Mesenchymal stem cell (in vitro differentiated cells and primary cell): ENCODE data around the gene VPS45.
A peak's percentile ranks its signal among the peaks of the same experiment; 100 is the strongest.

Experiments used
- DNase-seq: peaks from one replicate; pipeline ENCODE4 v3.0.0-alpha.2; 2013
- H2AFZ ChIP-seq: one replicate; pipeline ENCODE4 v1.6.1; 2013; ENCODE audit warnings: low read depth, mild to moderate bottlenecking, control low read depth, inconsistent platforms, low read length, moderate library complexity
- H2AK5ac ChIP-seq: 2 replicates; pipeline ENCODE4 v1.6.1; 2013; ENCODE audit warnings: low read length, moderate library complexity, mild to moderate bottlenecking, inconsistent platforms; ENCODE audit not compliant: severe bottlenecking
- H2BK120ac ChIP-seq: one replicate; pipeline ENCODE4 v1.6.1; 2013; ENCODE audit warnings: low read depth, mild to moderate bottlenecking, inconsistent platforms, low read length, moderate library complexity
- H2BK12ac ChIP-seq, 2 experiments: one replicate each; pipeline ENCODE4 v1.6.1; 2013; ENCODE audit warnings: inconsistent platforms in 2 of 2, low read length in 2 of 2, mild to moderate bottlenecking in 2 of 2, moderate library complexity in 2 of 2, control low read depth in 1 of 2
- H2BK15ac ChIP-seq: one replicate; pipeline ENCODE4 v1.6.1; 2013; ENCODE audit warnings: mild to moderate bottlenecking, low read depth, inconsistent platforms; ENCODE audit not compliant: poor library complexity, severe bottlenecking
- H2BK5ac ChIP-seq: 2 replicates; pipeline ENCODE4 v1.6.1; 2013; ENCODE audit warnings: low read depth, mild to moderate bottlenecking, low read length, control low read depth, inconsistent platforms; ENCODE audit not compliant: poor library complexity, severe bottlenecking
- H3K14ac ChIP-seq, 2 experiments: one replicate each; pipeline ENCODE4 v1.6.1; 2013; ENCODE audit warnings: inconsistent platforms in 2 of 2, low read length in 2 of 2, control low read depth in 1 of 2, mild to moderate bottlenecking in 1 of 2, moderate library complexity in 1 of 2
- H3K18ac ChIP-seq, 2 experiments: one replicate each; pipeline ENCODE4 v1.6.1; 2013; ENCODE audit warnings: inconsistent platforms in 2 of 2, low read length in 2 of 2, control low read depth in 1 of 2, low read depth in 1 of 2, mild to moderate bottlenecking in 1 of 2
- H3K23ac ChIP-seq, 2 experiments: one replicate each; pipeline ENCODE4 v1.6.1; 2013; ENCODE audit warnings: inconsistent platforms in 2 of 2, low read length in 2 of 2, mild to moderate bottlenecking in 2 of 2, moderate library complexity in 2 of 2, control low read depth in 1 of 2
- H3K27ac ChIP-seq: 2 replicates; pipeline ENCODE4 v1.5.1; 2013; ENCODE audit warnings: mild to moderate bottlenecking, moderate library complexity, low read length, control low read depth, inconsistent platforms; ENCODE audit not compliant: poor library complexity, severe bottlenecking
- H3K27me3 ChIP-seq, 2 experiments: 2 replicates each; pipeline versions ENCODE4 v1.6.1 to v1.7.0; 2013; ENCODE audit warnings: low read length in 2 of 2, mild to moderate bottlenecking in 2 of 2, moderate library complexity in 2 of 2, control low read depth in 1 of 2, inconsistent platforms in 1 of 2; ENCODE audit not compliant: control insufficient read depth in 1 of 2, insufficient read depth in 1 of 2
- H3K36me3 ChIP-seq, 2 experiments: 2 replicates each; pipeline versions ENCODE4 v1.6.1 to v1.7.0; 2013; ENCODE audit warnings: low read length in 2 of 2, control low read depth in 1 of 2, inconsistent platforms in 1 of 2, low read depth in 1 of 2, mild to moderate bottlenecking in 1 of 2; ENCODE audit not compliant: insufficient read depth in 2 of 2, control insufficient read depth in 1 of 2
- H3K4ac ChIP-seq, 2 experiments: one replicate each; pipeline ENCODE4 v1.6.1; 2013; ENCODE audit warnings: inconsistent platforms in 2 of 2, low read length in 2 of 2, mild to moderate bottlenecking in 2 of 2, moderate library complexity in 2 of 2, control low read depth in 1 of 2, low read depth in 1 of 2
- H3K4me1 ChIP-seq: 2 replicates; pipeline ENCODE4 v1.6.1; 2013; ENCODE audit warnings: low read depth, low read length, control low read depth; ENCODE audit not compliant: control insufficient read depth, insufficient read depth
- H3K4me2 ChIP-seq: 2 replicates; pipeline ENCODE4 v1.6.1; 2013; ENCODE audit warnings: low read length, mild to moderate bottlenecking, inconsistent platforms; ENCODE audit not compliant: poor library complexity, severe bottlenecking
- H3K4me3 ChIP-seq, 2 experiments: 2 replicates each; pipeline versions ENCODE4 v1.5.1 to v1.7.0; 2013; ENCODE audit warnings: low read length in 2 of 2, mild to moderate bottlenecking in 2 of 2, control low read depth in 1 of 2, low read depth in 1 of 2; ENCODE audit not compliant: insufficient read depth in 1 of 2
- H3K79me1 ChIP-seq: replicated peaks from 2 replicates; pipeline ENCODE4 v1.6.1; 2013; ENCODE audit warnings: mild to moderate bottlenecking, control low read depth, low read length, inconsistent platforms; ENCODE audit not compliant: poor library complexity, severe bottlenecking
- H3K9ac ChIP-seq: 2 replicates; pipeline ENCODE4 v1.7.0; 2013; ENCODE audit warnings: mild to moderate bottlenecking, low read length, moderate library complexity
- H3K9me3 ChIP-seq: 2 replicates; pipeline ENCODE4 v1.7.0; 2013; ENCODE audit warnings: mild to moderate bottlenecking, low read length; ENCODE audit not compliant: control insufficient read depth
- H4K8ac ChIP-seq: one replicate; pipeline ENCODE4 v1.6.1; 2013; ENCODE audit warnings: inconsistent platforms, mild to moderate bottlenecking, low read length, moderate library complexity
- H4K91ac ChIP-seq: one replicate; pipeline ENCODE4 v1.6.1; 2013; ENCODE audit warnings: mild to moderate bottlenecking, low read length, inconsistent platforms
- WGBS: methylation state at CpG from one replicate; pipeline ENCODE4 v1.1.7; 2013; ENCODE audit warnings: mixed read lengths; 5-methylcytosine and 5-hydroxymethylcytosine counted together

The VPS45 gene

DNA sequence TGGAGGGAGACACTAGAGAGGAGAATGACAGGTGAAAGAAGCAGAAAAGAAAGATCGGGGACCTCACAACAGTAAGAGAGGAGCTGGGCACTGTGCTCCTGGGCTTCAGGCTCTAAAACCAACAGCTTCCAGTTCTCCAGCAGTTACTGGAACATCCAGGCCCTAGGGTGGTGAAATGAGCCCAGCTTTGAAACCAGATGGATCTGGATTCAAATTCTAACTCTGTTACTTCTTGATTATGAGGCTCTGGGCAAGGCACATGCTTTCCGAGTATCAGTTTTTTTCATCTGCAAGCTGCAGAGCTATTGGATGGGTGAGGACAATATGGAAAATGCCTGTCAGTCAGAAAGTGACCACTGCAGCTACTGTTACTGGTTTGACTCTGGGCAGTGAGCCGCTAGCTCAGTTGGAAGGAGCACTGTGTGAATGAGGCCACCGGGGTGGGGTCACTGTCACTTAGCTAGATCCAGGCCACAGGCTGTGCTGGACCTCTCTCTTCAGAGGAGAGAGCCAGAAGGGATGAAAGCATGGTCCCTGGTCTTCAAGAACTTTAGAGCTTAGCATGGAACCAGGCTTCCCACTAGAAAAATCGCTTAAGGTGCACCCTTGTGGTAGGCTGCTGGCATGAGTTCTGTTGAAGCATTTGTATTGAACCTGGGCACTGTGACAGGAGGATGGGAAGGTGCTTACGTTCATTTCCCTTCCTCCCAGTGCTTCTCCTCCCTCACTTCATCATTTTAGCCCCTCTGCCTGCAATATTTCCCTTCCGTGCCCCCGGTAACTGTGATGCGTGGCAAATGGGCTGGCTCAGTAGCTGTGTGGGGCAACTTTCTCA is 94.4 kb downstream of the VPS45 start:
- H3K4me3 ChIP-seq = peak overlapping the region in 1 of 2 experiments; percentile 56
- H2AK5ac ChIP-seq = peak overlapping the region; percentile 21
- no peak overlapping the region for H3K4me2 ChIP-seq
- H3K36me3 ChIP-seq = peaks cover 22 to 41% of the 10 kb centered on the region in 2 experiments
- H3K14ac ChIP-seq = peak overlapping the region in 1 of 2 experiments; percentile 50
- H4K91ac ChIP-seq = peak overlapping the region; percentile 96
- H3K18ac ChIP-seq = peak overlapping the region; percentile 67 to 69
- peak overlapping the region; percentile 83 for H4K8ac ChIP-seq
- peak overlapping the region; percentile 60 for H2BK5ac ChIP-seq
- peak overlapping the region; percentile 38 to 90 for H2BK12ac ChIP-seq
- peaks cover 34% of the 10 kb centered on the region for H3K4me1 ChIP-seq
- peak; percentile 37 for DNase-seq
- H3K27me3 ChIP-seq = no peaks in the 10 kb centered on the region
- peak overlapping the region; percentile 75 for H2BK120ac ChIP-seq
- no peaks in the 10 kb centered on the region for H3K79me1 ChIP-seq
- peak overlapping the region; percentile 91 for H3K9ac ChIP-seq
- H3K9me3 ChIP-seq = no peaks in the 10 kb centered on the region
- WGBS = 74% methylated on average over 9 of the region's 9 CpGs
- H2AFZ ChIP-seq = no peak overlapping the region
- H3K23ac ChIP-seq = peak overlapping the region in 1 of 2 experiments; percentile 20
- peak overlapping the region; percentile 52 for H2BK15ac ChIP-seq
- H3K27ac ChIP-seq = peak overlapping the region; percentile 99
- peak overlapping the region; percentile 35 to 51 for H3K4ac ChIP-seq

DNA sequence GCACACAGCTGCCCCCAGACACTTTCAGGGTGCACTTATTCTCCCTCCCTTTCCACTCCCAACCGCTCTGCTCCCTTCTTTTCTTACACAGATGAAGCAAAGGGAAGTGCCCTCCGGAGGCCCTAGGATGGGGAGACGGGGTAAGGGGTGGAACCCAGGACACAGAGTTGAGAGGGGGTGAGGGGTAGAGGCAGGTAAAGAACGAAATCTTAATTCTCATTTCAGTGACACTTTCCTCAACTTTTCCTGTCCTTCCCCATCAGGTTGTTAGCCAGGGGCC is 94.9 kb downstream of the VPS45 start:
- peak overlapping the region; percentile 21 for H2AK5ac ChIP-seq
- peak overlapping the region; percentile 60 for H2BK5ac ChIP-seq
- H2BK120ac ChIP-seq = peak overlapping the region; percentile 75
- H3K27ac ChIP-seq = peak overlapping the region; percentile 99
- no peaks in the 10 kb centered on the region for H3K9me3 ChIP-seq
- peak overlapping the region in 1 of 2 experiments; percentile 50 for H3K14ac ChIP-seq
- H3K4me2 ChIP-seq = peak overlapping the region; percentile 32
- H3K4me1 ChIP-seq = peaks cover 29% of the 10 kb centered on the region
- peak overlapping the region; percentile 52 for H2BK15ac ChIP-seq
- peak overlapping the region; percentile 35 to 51 for H3K4ac ChIP-seq
- H3K27me3 ChIP-seq = no peaks in the 10 kb centered on the region
- peaks cover 17 to 36% of the 10 kb centered on the region in 2 experiments for H3K36me3 ChIP-seq
- no CpG with 5 or more reads among the region's 4 CpGs for WGBS
- no peak for DNase-seq
- H4K8ac ChIP-seq = peak overlapping the region; percentile 83
- peak overlapping the region; percentile 41 to 69 for H3K18ac ChIP-seq
- H3K4me3 ChIP-seq = peak overlapping the region in 1 of 2 experiments; percentile 56
- peak overlapping the region in 1 of 2 experiments; percentile 20 for H3K23ac ChIP-seq
- peak overlapping the region; percentile 7 to 90 for H2BK12ac ChIP-seq
- H3K9ac ChIP-seq = peak overlapping the region; percentile 91
- peak overlapping the region; percentile 96 for H4K91ac ChIP-seq
- H2AFZ ChIP-seq = no peak overlapping the region
- H3K79me1 ChIP-seq = no peaks in the 10 kb centered on the region

DNA sequence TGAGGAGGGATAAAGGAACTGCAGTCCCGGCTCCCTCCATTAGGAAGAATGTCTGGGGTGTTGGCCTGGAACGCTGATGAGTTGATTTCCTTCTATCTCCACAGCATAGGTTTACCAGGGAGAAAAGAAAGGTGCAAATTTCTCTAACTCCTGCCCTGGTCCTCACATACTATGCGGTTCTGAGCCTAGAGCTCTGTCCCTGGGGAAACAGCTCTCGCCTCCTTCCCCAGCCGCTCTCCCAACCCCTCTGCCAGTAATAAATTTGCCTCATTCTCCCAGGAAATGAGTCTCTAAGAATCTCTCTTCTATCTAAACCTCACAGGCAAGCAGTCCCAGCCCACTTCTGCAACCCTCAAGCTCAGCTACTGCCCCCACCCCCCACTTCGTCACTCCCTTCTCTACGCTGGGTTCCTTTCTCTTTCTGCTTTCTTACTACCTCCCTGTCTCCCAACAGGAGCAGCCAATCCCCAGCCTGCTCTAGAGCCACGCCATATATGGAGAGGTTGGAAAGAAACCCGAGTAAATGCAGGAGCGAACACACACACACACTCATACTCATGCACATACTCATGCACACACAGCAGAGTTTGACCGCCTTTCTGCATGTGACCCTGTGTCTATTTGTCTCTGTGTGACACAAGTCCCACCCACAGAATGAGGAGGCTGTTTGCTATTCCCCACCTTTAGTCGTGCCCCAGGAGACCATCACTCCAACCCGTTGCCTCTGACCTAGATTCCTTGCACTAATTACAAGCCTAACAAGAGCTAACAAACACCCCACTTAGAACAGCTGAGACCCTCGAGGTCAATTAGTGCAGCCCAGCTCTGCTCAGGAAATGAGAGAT is 95.5 kb downstream of the VPS45 start:
- H2BK120ac ChIP-seq = peak overlapping the region; percentile 75
- peaks cover 28% of the 10 kb centered on the region for H3K4me1 ChIP-seq
- peak overlapping the region in 1 of 2 experiments; percentile 56 for H3K4me3 ChIP-seq
- no peaks in the 10 kb centered on the region for H3K79me1 ChIP-seq
- no peak overlapping the region for H2AFZ ChIP-seq
- peak; percentile 100 for DNase-seq
- peaks cover 13 to 30% of the 10 kb centered on the region in 2 experiments for H3K36me3 ChIP-seq
- no peaks in the 10 kb centered on the region for H3K27me3 ChIP-seq
- H3K4me2 ChIP-seq = peak overlapping the region; percentile 32
- H3K18ac ChIP-seq = peak overlapping the region; percentile 83 to 89
- H3K9ac ChIP-seq = peak overlapping the region; percentile 91
- peak overlapping the region; percentile 95 for H2AK5ac ChIP-seq
- peak overlapping the region; percentile 76 for H2BK5ac ChIP-seq
- peak overlapping the region; percentile 52 for H2BK15ac ChIP-seq
- peak overlapping the region; percentile 96 for H4K91ac ChIP-seq
- H3K4ac ChIP-seq = peak overlapping the region; percentile 51 to 92
- peak overlapping the region; percentile 83 for H4K8ac ChIP-seq
- peak overlapping the region; percentile 99 for H3K27ac ChIP-seq
- 2% methylated on average over 12 of the region's 14 CpGs for WGBS
- H3K14ac ChIP-seq = no peak overlapping the region
- H3K9me3 ChIP-seq = no peaks in the 10 kb centered on the region
- H2BK12ac ChIP-seq = peak overlapping the region; percentile 90 to 93
- no peak overlapping the region for H3K23ac ChIP-seq

DNA sequence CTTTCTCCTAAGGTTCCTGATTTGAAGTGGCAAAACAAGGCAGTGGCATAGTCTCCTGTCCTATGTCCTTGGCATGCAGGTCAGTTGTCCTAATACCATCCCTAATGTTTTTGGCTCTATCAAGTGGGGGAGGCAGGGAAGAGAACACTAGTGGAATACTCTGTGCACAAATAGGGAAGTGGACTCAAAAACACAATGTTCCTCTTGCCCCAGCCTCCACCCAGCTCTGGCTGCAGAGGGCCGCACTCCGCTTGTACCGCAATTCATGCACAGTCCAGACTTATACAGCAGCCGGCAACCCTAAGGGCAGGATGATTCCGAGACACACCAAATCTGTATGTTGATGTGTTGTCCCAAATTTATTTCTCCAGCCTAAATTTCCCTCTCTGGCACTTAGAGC is 96.6 kb downstream of the VPS45 start:
- H3K36me3 ChIP-seq = peaks cover 5 to 19% of the 10 kb centered on the region in 2 experiments
- no peak overlapping the region for H3K27ac ChIP-seq
- H2BK5ac ChIP-seq = no peak overlapping the region
- H2BK12ac ChIP-seq = peak overlapping the region; percentile 8 to 93
- H3K79me1 ChIP-seq = no peaks in the 10 kb centered on the region
- 100% methylated on average over 5 of the region's 5 CpGs for WGBS
- peaks cover 22% of the 10 kb centered on the region for H3K4me1 ChIP-seq
- H3K14ac ChIP-seq = no peak overlapping the region
- no peak overlapping the region for H2AFZ ChIP-seq
- no peak overlapping the region for H4K8ac ChIP-seq
- H3K23ac ChIP-seq = no peak overlapping the region
- H2AK5ac ChIP-seq = no peak overlapping the region
- H3K18ac ChIP-seq = peak overlapping the region in 1 of 2 experiments; percentile 83
- no peak overlapping the region for H3K4ac ChIP-seq
- H3K9ac ChIP-seq = peak overlapping the region; percentile 91
- DNase-seq = no peak
- no peak overlapping the region for H3K4me3 ChIP-seq
- H3K4me2 ChIP-seq = no peak overlapping the region
- no peak overlapping the region for H2BK15ac ChIP-seq
- peak overlapping the region; percentile 75 for H4K91ac ChIP-seq
- no peaks in the 10 kb centered on the region for H3K27me3 ChIP-seq
- H3K9me3 ChIP-seq = no peaks in the 10 kb centered on the region
- no peak overlapping the region for H2BK120ac ChIP-seq
